Activated CD8-positive, alpha-beta memory T cell treated with anti-CD3 and anti-CD28 coated beads, Interleukin-2, amount 50 U/mL, for 24 hours (primary cell): Measurements from ENCODE around the gene PLEK.
"Not testable (repeated sequence)": the region's sequence is repeated elsewhere in the genome, so short reads cannot be mapped to it uniquely, and the experiment has no call there.

ENCODE experiments used
- DNase-seq: peaks from one replicate; pipeline ENCODE4 v3.0.0-alpha.2; 2020; ENCODE audit errors: extremely low read depth

Gene PLEK

DNA sequence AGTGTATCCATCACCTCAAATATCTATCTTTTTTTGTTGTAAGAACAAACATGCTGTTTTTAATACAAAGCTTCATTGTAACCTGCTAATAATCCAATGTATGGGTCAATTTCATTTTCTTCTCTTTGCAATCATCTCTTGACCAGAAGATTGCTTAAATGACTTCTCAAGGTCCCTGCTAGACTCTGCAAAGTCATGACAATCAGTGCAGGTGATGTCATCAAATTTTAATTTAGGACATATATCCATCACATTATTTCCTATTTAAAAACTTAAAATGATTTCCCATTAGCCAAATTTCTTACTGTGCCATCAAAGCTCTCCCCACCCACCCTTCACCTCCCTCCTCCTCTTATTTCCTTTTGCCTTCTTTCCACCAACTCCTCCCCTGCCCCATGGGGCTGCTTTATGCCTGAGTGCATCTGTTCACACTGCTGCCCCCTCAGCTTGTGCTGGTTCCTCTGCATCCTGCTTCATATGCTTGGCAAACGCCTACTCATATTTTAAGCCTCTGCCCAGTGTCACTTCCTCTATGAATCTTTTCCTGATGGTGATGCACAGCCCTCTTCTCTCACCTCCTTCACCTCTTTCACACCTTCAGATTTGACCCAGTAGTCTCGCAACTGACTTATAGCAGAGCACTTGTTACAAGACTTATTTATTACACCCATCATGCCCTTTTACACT, 20.3 kb downstream of the PLEK start:
- no peak for DNase-seq

DNA sequence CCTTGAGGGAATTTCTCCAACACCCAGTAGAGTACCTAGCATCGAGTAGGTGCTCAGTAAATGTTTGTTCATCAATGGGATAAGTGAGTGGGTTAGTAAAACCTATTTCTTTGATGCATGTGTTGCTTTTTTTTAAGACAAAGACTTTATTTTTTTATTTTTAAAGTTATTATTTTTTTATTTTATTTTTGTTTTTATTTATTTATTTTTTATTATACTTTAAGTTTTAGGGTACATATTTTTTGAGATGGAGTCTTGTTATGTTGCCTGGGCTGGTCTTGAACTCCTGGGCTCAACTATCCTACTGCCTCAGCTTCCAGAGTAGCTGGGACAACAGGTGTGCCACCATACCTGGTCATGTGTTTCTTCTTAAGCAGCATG, 20.8 kb downstream of the PLEK start:
- DNase-seq = no peak

DNA sequence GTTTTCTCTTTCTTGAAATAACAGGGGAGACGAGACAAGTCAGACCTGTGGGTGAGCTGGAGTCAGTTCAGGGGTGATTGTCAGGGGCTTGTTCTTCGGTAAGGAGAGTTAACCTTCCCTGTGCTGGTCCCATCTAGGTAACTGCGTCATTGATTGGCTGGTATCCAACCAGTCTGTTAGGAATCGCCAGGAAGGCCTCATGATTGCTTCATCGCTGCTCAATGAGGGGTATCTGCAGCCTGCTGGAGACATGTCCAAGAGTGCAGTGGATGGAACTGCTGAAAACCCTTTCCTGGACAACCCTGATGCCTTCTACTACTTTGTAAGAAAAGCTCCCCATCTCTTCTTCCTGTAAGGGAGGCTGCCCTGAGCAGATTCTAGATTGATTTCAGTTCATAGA, 21.3 kb downstream of the PLEK start:
- no peak for DNase-seq

DNA sequence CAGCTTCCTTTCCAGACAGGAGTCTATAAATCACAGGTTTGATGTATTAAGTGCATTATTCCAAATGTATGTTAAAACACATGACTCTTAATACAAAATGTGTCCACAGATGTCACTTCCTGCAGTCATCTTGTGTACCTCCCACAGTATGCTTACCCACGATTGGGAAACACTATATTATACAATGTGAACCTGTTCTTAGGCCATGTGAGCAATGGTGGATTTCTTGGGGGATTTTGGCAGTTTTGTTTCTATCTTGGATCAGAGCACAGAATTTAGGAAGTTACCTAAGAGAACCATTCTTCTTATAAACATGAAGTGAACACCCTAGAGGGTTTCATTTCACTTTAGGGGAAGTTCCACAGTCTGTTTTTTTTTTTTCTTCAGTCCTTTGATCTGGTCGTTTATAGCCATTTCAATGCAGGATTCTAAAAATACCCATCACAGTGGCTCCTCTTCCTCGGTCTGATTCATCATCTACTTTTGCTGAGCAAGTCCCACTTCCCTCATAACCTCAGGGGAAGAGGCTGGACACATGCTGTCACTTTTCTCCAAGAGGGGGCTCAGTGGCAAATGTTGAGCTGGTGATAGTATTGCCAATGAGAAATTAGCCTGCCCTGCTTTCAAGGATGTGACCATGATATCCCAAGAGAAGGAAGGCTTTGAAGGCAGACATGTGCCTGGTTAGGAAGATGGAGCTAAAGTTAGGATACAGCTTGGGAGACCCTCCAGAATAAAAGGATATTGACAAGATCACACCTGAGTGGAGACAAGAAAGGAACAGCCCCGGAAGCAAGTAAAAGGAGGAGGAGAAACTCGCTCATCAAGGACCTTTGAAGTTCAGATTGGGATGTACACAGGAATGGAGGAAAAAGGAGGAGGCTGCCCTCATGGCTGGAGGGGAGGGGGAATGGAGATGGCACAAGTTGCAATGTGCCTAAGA, 22.6 kb downstream of the PLEK start:
- no peak for DNase-seq

GRCh38 chr2:68388358-68388757, 23.3 kb downstream of the PLEK start:
- no peak for DNase-seq

DNA sequence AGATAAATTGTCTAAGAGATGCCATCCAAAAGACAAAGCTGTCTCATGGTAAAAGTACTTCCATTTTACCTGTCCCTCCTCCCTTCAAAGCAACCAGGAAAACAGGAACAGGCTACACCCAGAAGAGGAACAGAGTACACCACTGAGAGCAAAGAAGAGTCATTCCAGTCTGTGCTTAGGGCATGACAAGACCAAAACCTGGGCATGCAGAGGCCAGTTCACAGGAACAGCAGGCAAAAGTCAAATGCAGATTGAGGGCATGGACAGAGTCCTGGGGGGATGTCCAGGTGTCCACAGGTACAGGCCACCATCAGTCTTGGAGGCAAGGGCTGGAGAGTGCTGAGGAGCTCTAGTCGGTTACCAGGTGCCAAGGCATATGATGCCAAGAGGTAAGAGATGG, 23.7 kb downstream of the PLEK start:
- no peak for DNase-seq

DNA sequence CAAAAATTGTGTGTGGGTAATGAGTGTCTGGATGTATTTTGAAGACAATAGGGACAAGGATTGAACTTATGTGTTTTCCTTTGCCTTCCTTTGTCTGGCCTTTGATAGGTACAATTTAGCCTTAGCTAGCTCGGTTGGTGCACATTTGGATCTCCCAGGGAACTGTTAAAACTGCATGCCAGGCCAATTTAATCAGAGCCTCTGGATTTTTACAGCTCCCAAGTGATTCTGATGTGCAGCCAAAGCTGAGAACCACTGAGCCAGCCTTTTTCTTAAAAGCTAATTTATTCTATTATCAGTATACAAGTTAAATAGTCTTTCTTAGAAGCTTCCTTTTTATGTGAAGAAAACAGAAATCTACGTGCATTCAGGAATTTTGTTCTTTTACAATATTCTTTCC, 25.0 kb downstream of the PLEK start:
- DNase-seq = no peak

GRCh38 chr2:68390586-68390985, 25.5 kb downstream of the PLEK start:
- DNase-seq = no peak

- DNase-seq = no peak
Observed at GRCh38 chr2:68391099-68391498, 26.0 kb downstream of the PLEK start.

- DNase-seq = no peak
Observed at GRCh38 chr2:68391869-68392268, 26.8 kb downstream of the PLEK start.

DNA sequence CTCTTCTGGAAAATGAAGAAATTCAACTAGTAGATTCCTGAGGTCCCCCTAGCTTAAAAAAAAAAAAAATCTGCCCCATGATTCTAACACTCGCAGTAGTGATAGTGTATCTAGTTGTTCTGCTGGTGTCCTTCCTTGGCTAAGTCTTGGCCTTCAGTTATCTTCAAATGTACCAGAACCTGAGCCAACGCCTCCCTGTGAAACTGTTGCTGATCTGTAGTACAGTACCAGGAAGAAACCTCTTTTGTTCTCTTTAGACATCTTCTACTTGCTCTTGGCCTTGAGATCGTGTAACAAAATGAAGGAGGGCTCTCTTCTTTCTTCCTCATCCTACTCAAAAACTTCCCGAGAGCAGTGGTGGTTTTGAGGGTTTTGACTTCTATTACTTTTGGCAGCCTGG, 31.0 kb downstream of the PLEK start:
- no peak for DNase-seq

DNA sequence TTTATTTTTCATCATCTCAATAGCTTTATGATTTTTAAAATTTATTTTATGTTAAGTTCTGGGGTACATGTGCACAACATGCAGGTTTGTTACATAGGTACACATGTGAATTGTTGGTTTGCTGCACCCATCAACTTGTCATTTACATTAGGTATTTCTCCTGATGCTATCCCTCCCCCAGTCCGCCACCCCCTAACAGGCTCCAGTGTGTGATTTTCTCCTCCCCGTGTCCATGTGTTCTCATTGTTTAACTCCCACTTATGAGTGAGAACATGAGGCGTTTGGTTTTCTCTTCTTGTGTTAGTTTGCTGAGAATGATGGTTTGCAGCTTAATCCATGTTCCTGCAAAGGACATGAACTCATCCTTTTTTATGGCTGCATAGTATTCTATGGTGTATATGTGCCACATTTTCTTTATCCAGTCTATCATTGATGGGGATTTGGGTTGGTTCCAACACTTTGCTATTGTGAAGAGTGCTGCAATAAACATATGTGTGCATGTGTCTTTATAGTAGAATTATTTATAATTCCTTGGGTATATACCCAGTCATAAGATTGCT, 32.7 kb downstream of the PLEK start:
- not testable (repeated sequence) for DNase-seq

DNA sequence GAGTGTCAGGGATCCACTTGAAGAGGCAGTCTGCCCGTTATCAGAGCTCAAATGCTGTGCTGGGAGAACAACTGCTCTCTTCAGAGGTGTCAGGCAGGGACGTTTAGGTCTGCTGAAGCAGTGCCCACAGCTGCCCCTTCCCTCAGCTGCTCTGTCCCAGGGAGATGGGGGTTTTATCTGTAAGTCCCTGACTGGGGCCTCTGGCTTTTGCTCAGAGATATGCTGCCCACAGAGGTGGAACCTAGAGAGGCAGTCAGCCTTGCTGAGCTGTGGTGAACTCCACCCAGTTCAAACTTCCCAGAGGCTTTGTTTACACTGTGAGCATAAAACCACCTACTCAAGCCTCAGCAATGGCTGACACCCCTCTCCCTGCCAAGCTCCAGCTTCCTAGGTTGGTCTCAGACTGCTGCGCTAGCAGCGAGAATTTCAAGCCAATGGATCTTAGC, 38.1 kb downstream of the PLEK start:
- DNase-seq = no peak

- DNase-seq = no peak
Observed at GRCh38 chr2:68404164-68404563, 39.1 kb downstream of the PLEK start.

DNA sequence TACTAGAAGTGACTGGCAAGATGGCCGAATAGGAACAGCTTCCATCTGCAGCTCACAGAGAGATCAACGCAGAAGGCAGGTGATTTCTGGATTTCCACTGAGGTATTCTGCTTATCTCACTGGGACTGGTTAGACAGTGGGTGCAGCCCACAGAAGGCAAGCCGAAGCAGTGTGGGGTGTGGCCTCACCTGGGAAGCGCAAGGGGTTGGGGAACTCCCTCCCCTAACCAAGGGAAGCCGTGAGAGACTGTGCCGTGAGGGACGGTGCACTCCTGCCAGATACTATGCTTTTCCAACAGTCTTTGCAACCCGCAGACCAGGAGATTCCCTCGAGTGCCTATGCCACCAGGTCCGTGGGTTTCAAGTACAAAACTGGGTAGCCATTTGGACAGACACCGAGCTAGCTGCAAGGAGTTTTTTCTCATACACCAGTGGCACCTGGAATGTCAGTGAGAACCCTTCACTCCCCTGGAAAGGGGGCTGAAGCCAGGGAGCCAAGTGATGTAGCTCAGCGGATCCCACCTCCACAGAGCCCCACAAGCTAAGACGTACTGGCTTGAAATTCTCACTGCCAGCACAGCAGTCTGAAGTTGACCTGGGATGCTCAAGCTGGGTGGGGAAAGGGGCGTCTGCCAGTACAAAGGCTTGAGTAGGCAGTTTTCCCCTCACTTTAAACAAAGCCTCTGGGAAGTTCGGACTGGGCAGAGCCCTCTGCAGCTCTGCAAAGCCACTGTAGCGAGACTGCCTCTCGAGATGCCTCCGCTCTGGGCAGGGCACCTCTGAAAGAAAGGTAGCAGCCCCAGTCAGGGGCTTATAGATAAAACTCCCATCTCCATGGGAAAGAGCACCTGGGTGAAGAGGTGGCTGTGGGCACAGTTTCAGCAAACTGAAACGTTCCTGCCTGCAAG, 40.1 kb downstream of the PLEK start:
- DNase-seq = no peak

DNA sequence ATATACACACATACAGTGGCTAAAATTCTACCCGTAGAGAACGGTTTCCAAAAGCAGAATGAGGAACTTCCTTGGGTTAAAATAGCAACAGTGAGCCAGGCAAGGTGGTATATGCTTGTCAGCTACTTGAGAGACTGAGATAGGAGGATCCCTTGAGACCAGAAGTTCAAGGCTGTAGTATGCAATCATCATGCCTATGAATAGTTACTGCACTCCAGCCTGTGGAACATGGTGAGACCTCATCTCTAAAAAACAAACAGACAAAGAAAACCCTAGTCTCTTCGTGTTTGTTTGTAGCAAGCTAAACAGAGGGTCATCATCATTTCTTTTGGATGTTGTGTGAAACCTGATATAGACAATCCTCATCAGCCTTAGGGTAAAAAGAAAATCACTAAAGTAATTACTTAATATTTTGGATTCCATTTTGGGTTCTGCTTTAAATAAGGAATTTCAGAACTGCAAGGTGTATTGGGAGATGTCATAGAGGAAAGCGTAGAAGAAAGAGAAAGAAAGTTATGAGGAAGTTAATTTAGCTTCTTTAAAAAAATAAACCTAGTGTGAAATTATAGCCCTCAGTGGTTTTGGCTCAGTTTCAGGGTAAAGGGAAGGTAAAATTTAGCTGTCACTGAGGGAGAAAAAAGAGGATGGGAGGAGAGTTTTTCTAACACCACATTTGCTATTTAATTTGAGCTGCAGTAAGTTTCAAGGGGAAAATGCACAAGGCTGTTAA, 46.5 kb downstream of the PLEK start:
- DNase-seq = no peak

DNA sequence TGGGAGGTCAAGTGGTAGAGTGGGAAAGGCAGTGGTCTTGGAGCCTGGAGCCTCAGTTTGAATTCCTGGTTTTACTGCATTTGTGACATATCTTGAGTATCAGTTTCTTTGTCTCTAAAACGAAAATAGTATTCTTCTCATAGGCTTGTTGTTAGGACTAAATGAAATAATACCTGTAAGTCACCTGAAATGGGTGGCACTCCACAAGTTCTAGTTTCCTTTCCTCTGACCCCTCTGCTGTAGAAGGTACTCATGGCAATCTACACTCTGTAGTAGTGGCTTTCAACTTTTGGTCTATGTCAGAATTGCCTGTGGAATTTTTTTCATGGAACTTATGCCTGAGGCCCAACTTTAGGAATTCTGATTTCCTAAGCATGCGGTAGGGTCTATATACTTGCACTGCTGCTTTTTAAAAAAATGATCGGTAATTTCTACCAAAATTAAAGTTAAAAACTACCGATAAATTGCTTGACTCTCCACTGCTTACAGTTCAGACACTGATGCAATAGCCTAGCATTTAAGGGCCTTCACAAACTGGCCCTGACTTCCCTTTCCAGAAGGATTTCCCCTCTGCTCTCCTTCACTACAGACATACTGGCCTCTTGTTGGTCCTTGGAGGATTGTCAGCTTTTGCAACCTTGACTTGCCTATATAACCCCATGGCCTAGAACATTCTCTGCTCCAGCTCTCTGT, 47.2 kb downstream of the PLEK start:
- no peak for DNase-seq

GRCh38 chr2:68413466-68413865, 48.4 kb downstream of the PLEK start:
- no peak for DNase-seq

DNA sequence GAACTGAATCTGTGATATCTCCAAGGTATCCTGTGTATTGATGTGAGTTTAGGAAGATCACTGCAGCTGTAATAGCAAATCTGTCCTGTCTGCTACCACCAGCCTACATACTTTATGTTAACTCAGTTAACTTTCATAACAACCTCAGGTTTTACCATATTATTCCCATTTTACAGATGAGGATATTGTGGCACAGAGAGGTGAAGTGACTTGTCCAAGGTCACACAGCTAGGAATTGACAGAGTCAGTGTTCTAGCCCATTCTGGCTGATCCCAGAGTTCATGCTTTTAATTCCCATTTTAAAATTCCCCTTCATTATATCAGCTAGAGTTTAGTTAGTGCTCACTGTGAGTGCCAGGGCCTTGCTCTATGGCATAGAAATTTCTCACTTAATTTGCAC, 49.4 kb downstream of the PLEK start:
- DNase-seq = no peak

DNA sequence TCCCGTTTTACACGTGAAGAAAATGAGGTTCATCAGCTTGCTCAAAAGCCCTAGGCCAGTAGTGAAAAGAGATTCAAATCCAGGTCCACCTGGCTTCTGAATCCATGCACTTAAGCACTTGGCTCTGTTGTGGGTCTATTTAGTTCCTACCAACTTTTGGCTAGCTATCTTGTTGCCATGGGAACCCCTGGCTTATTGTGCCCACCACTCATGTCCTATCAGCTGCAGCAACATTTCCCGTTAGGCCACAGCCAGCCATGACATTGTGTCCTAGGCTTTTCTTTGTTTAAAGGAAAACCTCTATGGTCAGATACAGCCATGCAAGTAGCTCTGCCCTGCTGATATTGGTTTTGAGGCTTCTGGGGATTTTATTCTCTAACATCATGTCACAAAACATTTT, 49.8 kb downstream of the PLEK start:
- no peak for DNase-seq

DNA sequence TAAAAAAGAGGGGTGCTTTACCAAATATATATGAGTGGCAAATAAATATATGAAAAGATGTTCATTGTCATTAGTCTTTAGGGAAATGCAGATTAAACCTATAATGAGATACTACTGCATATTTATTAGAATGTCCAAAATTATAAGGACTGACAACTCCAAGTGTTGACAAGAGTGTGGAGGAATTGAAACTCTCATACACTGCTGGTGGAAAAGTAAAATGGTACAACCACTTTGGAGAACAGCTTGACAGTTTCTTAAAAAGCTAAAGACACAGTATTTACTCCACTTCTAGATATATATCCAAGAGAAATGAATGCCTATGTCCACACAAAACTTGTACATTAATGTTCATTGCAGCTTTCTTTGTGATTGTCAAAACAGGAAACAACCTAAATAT, 50.4 kb downstream of the PLEK start:
- DNase-seq = no peak
